Measurements from ENCODE around the gene ARL8B. TPM values are rescaled to one million over a fixed set of nuclear protein-coding genes. Genes with fewer than 3 reads are reported as not detected.

ARL8B gene
- polyA plus RNA-seq, 1 donor (not counting 4 experiments of a cell fraction or from before 2014, with no cell fraction given), result 102 TPM

DNA sequence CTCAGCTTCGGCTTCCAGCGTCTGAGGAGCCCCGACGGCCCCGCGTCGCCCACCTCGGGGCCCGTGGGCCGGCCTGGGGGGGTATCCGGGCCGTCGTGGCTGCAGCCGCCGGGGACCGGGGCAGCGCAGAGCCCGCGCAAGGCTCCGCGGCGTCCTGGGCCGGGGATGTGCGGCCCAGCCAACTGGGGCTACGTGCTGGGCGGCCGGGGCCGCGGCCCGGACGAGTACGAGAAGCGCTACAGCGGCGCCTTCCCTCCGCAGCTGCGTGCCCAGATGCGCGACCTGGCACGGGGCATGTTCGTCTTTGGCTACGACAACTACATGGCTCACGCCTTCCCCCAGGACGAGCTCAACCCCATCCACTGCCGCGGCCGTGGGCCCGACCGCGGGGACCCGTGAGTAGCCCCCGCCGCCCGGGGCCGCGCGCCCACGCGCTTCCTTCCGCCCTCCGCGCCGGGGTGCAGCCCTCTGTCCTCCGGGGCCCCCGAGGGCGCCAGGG is 65.9 kb downstream of the ARL8B start:
- no peaks in the 10 kb centered on the region for H3K9me3 ChIP-seq (ENCODE audit: control insufficient read depth, low read depth, low read length)
- peak overlapping the region; percentile 95 for H3K27ac ChIP-seq (ENCODE audit: control insufficient read depth, insufficient read depth, low read length)
- no peak for TF ChIP-seq EZH2 (IDR thresholded peaks at IDR 0.05; ENCODE audit: low read length)
- TF ChIP-seq, protein P1, sequence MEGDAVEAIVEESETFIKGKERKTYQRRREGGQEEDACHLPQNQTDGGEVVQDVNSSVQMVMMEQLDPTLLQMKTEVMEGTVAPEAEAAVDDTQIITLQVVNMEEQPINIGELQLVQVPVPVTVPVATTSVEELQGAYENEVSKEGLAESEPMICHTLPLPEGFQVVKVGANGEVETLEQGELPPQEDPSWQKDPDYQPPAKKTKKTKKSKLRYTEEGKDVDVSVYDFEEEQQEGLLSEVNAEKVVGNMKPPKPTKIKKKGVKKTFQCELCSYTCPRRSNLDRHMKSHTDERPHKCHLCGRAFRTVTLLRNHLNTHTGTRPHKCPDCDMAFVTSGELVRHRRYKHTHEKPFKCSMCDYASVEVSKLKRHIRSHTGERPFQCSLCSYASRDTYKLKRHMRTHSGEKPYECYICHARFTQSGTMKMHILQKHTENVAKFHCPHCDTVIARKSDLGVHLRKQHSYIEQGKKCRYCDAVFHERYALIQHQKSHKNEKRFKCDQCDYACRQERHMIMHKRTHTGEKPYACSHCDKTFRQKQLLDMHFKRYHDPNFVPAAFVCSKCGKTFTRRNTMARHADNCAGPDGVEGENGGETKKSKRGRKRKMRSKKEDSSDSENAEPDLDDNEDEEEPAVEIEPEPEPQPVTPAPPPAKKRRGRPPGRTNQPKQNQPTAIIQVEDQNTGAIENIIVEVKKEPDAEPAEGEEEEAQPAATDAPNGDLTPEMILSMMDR (optimal IDR thresholded peaks at IDR 0.05 in 1 of 3, IDR thresholded peaks at IDR 0.05 in 1 of 3, conservative IDR thresholded peaks at IDR 0.05 in 1 of 3; ENCODE audit: extremely low read depth in 1 of 3, insufficient read depth in 2 of 3, low read length in 3 of 3), result no peak
- FAIRE-seq (no peak), DNase-seq (ENCODE audit: low read depth, low spot score) (no peak)
- peak overlapping the region; percentile 99 for H3K4me2 ChIP-seq (ENCODE audit: control insufficient read depth, extremely low read depth, insufficient read depth, low read depth, low read length)
- peak overlapping the region; percentile 98 for H3K9ac ChIP-seq (ENCODE audit: control insufficient read depth, extremely low read depth, insufficient read depth, low read length)
- H3K79me2 ChIP-seq (ENCODE audit: control insufficient read depth, insufficient read depth, low read length), result peaks cover 54% of the 10 kb centered on the region
- H2AFZ ChIP-seq (ENCODE audit: control insufficient read depth, low read length), result peak overlapping the region; percentile 41
- dilution Hi-C loops (cut with MboI; ENCODE audit: extremely low pct_ligation_motif_present, low sequenced_read_pairs), result no loop called here
- H3K36me3 ChIP-seq (ENCODE audit: control insufficient read depth in 2 of 2, extremely low read depth in 1 of 2, insufficient read depth in 2 of 2, low read length in 2 of 2), result peaks cover 4 to 8% of the 10 kb centered on the region in 2 experiments
- H3K27me3 ChIP-seq (ENCODE audit: control insufficient read depth, extremely low read depth, insufficient read depth, low read length), result no peaks in the 10 kb centered on the region
- H3K4me1 ChIP-seq (ENCODE audit: control insufficient read depth, extremely low read depth, insufficient read depth, low read length), result peaks cover 31% of the 10 kb centered on the region
- peak overlapping the region; percentile 76 to 97 (median 97) for H3K4me3 ChIP-seq (ENCODE audit: control insufficient read depth in 2 of 3, extremely low read depth in 1 of 3, insufficient read depth in 2 of 3, low read depth in 1 of 3, low read length in 3 of 3)
- H4K20me1 ChIP-seq (ENCODE audit: control insufficient read depth, extremely low read depth, insufficient read depth, low read length), result peaks cover 3% of the 10 kb centered on the region
- no peaks in the 10 kb centered on the region for H3K9me1 ChIP-seq (ENCODE audit: control insufficient read depth, extremely low read depth, insufficient read depth, low read length)

GRCh38 chr3:5188419-5189221 is 66.5 kb downstream of the ARL8B start:
- H3K9me1 ChIP-seq (ENCODE audit: control insufficient read depth, extremely low read depth, insufficient read depth, low read length), result no peaks in the 10 kb centered on the region
- peak overlapping the region; percentile 99 for H3K4me2 ChIP-seq (ENCODE audit: control insufficient read depth, extremely low read depth, insufficient read depth, low read depth, low read length)
- H4K20me1 ChIP-seq (ENCODE audit: control insufficient read depth, extremely low read depth, insufficient read depth, low read length), result peaks cover 3% of the 10 kb centered on the region
- H3K9me3 ChIP-seq (ENCODE audit: control insufficient read depth, low read depth, low read length), result no peaks in the 10 kb centered on the region
- DNase-seq (ENCODE audit: low read depth, low spot score) (no peak), FAIRE-seq (no peak)
- peaks cover 7 to 11% of the 10 kb centered on the region in 2 experiments for H3K36me3 ChIP-seq (ENCODE audit: control insufficient read depth in 2 of 2, extremely low read depth in 1 of 2, insufficient read depth in 2 of 2, low read length in 2 of 2)
- H3K4me1 ChIP-seq (ENCODE audit: control insufficient read depth, extremely low read depth, insufficient read depth, low read length), result peaks cover 35% of the 10 kb centered on the region
- H3K27ac ChIP-seq (ENCODE audit: control insufficient read depth, insufficient read depth, low read length), result peak overlapping the region; percentile 95
- dilution Hi-C loops (cut with MboI; ENCODE audit: extremely low pct_ligation_motif_present, low sequenced_read_pairs), result no loop called here
- peaks cover 58% of the 10 kb centered on the region for H3K79me2 ChIP-seq (ENCODE audit: control insufficient read depth, insufficient read depth, low read length)
- no peaks in the 10 kb centered on the region for H3K27me3 ChIP-seq (ENCODE audit: control insufficient read depth, extremely low read depth, insufficient read depth, low read length)
- peak overlapping the region; percentile 41 for H2AFZ ChIP-seq (ENCODE audit: control insufficient read depth, low read length)
- TF ChIP-seq EZH2 (IDR thresholded peaks at IDR 0.05; ENCODE audit: low read length), result no peak
- TF ChIP-seq, protein P1 (optimal IDR thresholded peaks at IDR 0.05 in 1 of 3, IDR thresholded peaks at IDR 0.05 in 1 of 3, conservative IDR thresholded peaks at IDR 0.05 in 1 of 3; ENCODE audit: extremely low read depth in 1 of 3, insufficient read depth in 2 of 3, low read length in 3 of 3), result no peak
- peak overlapping the region; percentile 98 for H3K9ac ChIP-seq (ENCODE audit: control insufficient read depth, extremely low read depth, insufficient read depth, low read length)
- peak overlapping the region; percentile 76 to 97 (median 97) for H3K4me3 ChIP-seq (ENCODE audit: control insufficient read depth in 2 of 3, extremely low read depth in 1 of 3, insufficient read depth in 2 of 3, low read depth in 1 of 3, low read length in 3 of 3)

Measured in keratinocyte (primary cell).